ENCODE measurements around the gene CYP4B1.
"Not testable (repeated sequence)": the region's sequence is repeated elsewhere in the genome, so short reads cannot be mapped to it uniquely, and the experiment has no call there.

DNA sequence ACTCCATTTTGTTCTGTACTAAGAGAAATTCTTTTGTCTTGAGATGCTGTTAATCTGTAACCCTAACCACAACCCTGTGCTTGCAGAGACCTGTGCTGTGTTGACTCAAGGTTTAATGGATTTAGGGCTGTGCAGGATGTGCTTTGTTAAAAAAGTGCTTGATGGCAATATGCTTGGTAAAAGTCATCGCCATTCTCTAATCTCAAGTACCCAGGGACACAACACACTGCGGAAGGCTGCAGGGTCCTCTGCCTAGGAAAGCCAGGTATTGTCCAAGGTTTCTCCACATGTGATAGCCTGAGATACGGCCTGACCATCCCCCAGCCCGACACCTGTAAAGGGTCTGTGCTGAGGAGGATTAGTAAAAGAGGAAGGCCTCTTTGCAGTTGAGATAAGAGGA is 10.2 kb upstream of the CYP4B1 start:
- TF ChIP-seq, protein P1, sequence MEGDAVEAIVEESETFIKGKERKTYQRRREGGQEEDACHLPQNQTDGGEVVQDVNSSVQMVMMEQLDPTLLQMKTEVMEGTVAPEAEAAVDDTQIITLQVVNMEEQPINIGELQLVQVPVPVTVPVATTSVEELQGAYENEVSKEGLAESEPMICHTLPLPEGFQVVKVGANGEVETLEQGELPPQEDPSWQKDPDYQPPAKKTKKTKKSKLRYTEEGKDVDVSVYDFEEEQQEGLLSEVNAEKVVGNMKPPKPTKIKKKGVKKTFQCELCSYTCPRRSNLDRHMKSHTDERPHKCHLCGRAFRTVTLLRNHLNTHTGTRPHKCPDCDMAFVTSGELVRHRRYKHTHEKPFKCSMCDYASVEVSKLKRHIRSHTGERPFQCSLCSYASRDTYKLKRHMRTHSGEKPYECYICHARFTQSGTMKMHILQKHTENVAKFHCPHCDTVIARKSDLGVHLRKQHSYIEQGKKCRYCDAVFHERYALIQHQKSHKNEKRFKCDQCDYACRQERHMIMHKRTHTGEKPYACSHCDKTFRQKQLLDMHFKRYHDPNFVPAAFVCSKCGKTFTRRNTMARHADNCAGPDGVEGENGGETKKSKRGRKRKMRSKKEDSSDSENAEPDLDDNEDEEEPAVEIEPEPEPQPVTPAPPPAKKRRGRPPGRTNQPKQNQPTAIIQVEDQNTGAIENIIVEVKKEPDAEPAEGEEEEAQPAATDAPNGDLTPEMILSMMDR (conservative IDR thresholded peaks at IDR 0.05) = not testable (repeated sequence)
- TF ChIP-seq ZFX (IDR thresholded peaks at IDR 0.05) = not testable (repeated sequence)
